CD14-positive monocyte (primary cell): Measurements from ENCODE around the gene MS4A14. TPM values are rescaled to one million over a fixed set of nuclear protein-coding genes. Genes with fewer than 3 reads are reported as not detected.

Source experiments
- DNase-seq, 3 donors: peaks; one replicate each; pipeline ENCODE4 v3.0.0-alpha.2; 2011 to 2022
- H2AFZ ChIP-seq: 2 replicates; pipeline ENCODE4 v1.6.0; 2012; ENCODE audit warnings: mild to moderate bottlenecking, low read depth, low read length, inconsistent platforms; ENCODE audit not compliant: insufficient read depth, poor library complexity, severe bottlenecking
- H3K27ac ChIP-seq, 2 donors: 1 replicate in 1 of 2; 2 replicates in 1 of 2; pipeline ENCODE4 v1.5.1; 2012 to 2013; ENCODE audit warnings: low read length in 2 of 2, control low read depth in 1 of 2, inconsistent platforms in 1 of 2, low read depth in 1 of 2, mild to moderate bottlenecking in 1 of 2
- H3K27me3 ChIP-seq, 2 donors: one replicate each; pipeline versions ENCODE4 v1.6.0 to v1.6.1; 2011 to 2013; ENCODE audit warnings: low read length in 2 of 2; ENCODE audit not compliant: control insufficient read depth in 2 of 2, insufficient read depth in 2 of 2
- H3K36me3 ChIP-seq, 2 donors: replicated peaks in 1 of 2; 1 replicate in 1 of 2; 2 replicates in 1 of 2; pipeline versions ENCODE4 v1.5.1 to v1.6.1; 2012 to 2013; ENCODE audit warnings: low read length in 2 of 2, control low read depth in 1 of 2, inconsistent platforms in 1 of 2, mild to moderate bottlenecking in 1 of 2; ENCODE audit not compliant: insufficient read depth in 2 of 2, control insufficient read depth in 1 of 2
- H3K4me1 ChIP-seq, 2 donors: 1 replicate in 1 of 2; 2 replicates in 1 of 2; pipeline versions ENCODE4 v1.5.1 to v1.6.1; 2012 to 2013; ENCODE audit warnings: low read length in 2 of 2, control low read depth in 1 of 2, inconsistent platforms in 1 of 2, mild to moderate bottlenecking in 1 of 2, moderate library complexity in 1 of 2; ENCODE audit not compliant: insufficient read depth in 2 of 2, control insufficient read depth in 1 of 2
- H3K4me2 ChIP-seq: replicated peaks from 2 replicates; pipeline ENCODE3; 2012; ENCODE audit warnings: low read length, moderate library complexity, mild to moderate bottlenecking; ENCODE audit not compliant: poor library complexity, severe bottlenecking; ENCODE audit errors: extremely low read depth
- H3K4me3 ChIP-seq, 3 experiments: fragments of 200-600 bp in 1 of 3; sonication (generic) in 1 of 3; replicated peaks in 1 of 3; 1 replicate in 2 of 3; 2 replicates in 1 of 3; pipeline ENCODE4 v1.5.1; 2011 to 2013; ENCODE audit warnings: low read length in 3 of 3, mild to moderate bottlenecking in 3 of 3, control low read depth in 2 of 3, low read depth in 2 of 3, inconsistent platforms in 1 of 3, moderate library complexity in 1 of 3
- H3K79me2 ChIP-seq: 2 replicates; pipeline ENCODE4 v1.6.0; 2012; ENCODE audit warnings: mild to moderate bottlenecking, control low read depth, inconsistent platforms, low read length, moderate library complexity; ENCODE audit not compliant: insufficient read depth
- H3K9ac ChIP-seq: 2 replicates; pipeline ENCODE4 v1.6.0; 2017; ENCODE audit warnings: low read length, mild to moderate bottlenecking; ENCODE audit not compliant: insufficient read depth, poor library complexity, severe bottlenecking
- H3K9me3 ChIP-seq, 2 donors: replicated peaks in 1 of 2; 1 replicate in 1 of 2; 2 replicates in 1 of 2; pipeline versions ENCODE4 v1.5.1 to v1.6.1; 2012 to 2013; ENCODE audit warnings: low read length in 2 of 2, control low read depth in 1 of 2; ENCODE audit not compliant: control insufficient read depth in 1 of 2, insufficient read depth in 1 of 2
- H4K20me1 ChIP-seq: 2 replicates; pipeline ENCODE4 v1.6.0; 2012; ENCODE audit warnings: mild to moderate bottlenecking, low read length, control low read depth, moderate library complexity; ENCODE audit not compliant: insufficient read depth
- H3K27ac Mint-ChIP-seq, 7 donors: one replicate each; pipeline ENCODE4 v1.8.0; 2020; ENCODE audit warnings: mild to moderate bottlenecking in 7 of 7, mixed read lengths in 7 of 7, moderate library complexity in 6 of 7, inconsistent platforms in 2 of 7
- H3K27me3 Mint-ChIP-seq, 3 donors: one replicate each; pipeline ENCODE4 v1.8.0; 2021 to 2022; ENCODE audit warnings: low read depth in 3 of 3, mild to moderate bottlenecking in 3 of 3, mixed read lengths in 3 of 3, moderate library complexity in 3 of 3, inconsistent platforms in 1 of 3
- H3K36me3 Mint-ChIP-seq, 2 donors: one replicate each; pipeline ENCODE4 v1.8.0; 2020; ENCODE audit warnings: mixed read lengths in 2 of 2, inconsistent platforms in 1 of 2, mild to moderate bottlenecking in 1 of 2
- H3K4me1 Mint-ChIP-seq: one replicate; pipeline ENCODE4 v1.8.0; 2020; ENCODE audit warnings: mild to moderate bottlenecking, mixed read lengths
- H3K4me3 Mint-ChIP-seq, 2 donors: one replicate each; pipeline ENCODE4 v1.8.0; 2020; ENCODE audit warnings: mild to moderate bottlenecking in 2 of 2, mixed read lengths in 2 of 2, moderate library complexity in 1 of 2
- H3K9me3 Mint-ChIP-seq, 7 donors: one replicate each; pipeline ENCODE4 v1.8.0; 2020 to 2022; ENCODE audit warnings: mixed read lengths in 7 of 7, mild to moderate bottlenecking in 6 of 7, moderate library complexity in 6 of 7, inconsistent platforms in 2 of 7
- WGBS: methylation state at CpG from one replicate; pipeline ENCODE4 v1.1.5; 2013; ENCODE audit warnings: missing lambda C conversion rate; ENCODE audit not compliant: insufficient coverage; 5-methylcytosine and 5-hydroxymethylcytosine counted together
- intact Hi-C, 2 donors: fragments of 100-400 bp; cut with micrococcal nuclease; formaldehyde crosslinking; loops; one replicate each; pipeline versions ENCODE4 v1.15.0 to v1.15.1; 2023
- polyA plus RNA-seq, 3 donors: library from polyadenylated mRNA; depleted of rRNA in 1 of 3; unstranded in 2 of 3; stranded (reverse) in 1 of 3; fragments of 300-500 nt in 2 of 3; fragments of >200 nt in 1 of 3; fragmentation: Illumina TruSeq in 2 of 3; gene quantifications; 1 replicate in 2 of 3; 2 replicates in 1 of 3; pipeline ENCODE4 v1.2.3, GENCODE V29; 2012 to 2021
- TF ChIP-seq, protein P1 (sequence below): fragments of 200-600 bp; IDR thresholded peaks from one replicate; pipeline ENCODE4 v1.8.0; 2022; ENCODE audit warnings: antibody characterized with exemption, mild to moderate bottlenecking

The MS4A14 gene
- polyA plus RNA-seq, 3 donors, result 3.0 to 30.8 (median 7.5) TPM

DNA sequence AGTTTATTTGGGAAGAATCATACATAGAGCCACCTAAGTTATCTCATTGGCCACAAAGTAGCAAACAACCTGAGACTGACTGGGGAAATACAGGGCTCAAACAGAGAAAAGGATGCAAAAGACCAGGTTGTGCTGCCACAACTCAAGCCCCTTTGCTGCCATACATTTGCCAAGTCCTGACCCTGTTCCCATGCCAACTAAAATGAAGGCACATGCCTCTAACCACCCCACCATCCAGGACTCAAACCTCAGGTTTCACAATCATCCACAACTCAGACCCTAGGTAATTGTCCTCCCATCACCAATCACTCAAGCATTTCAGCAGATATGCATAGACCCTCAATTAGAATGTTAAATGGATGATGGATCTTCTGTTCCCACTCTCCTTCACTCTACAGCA, 58.0 kb downstream of the MS4A14 start:
- Histone ChIP-seq H2AFZ (no peak overlapping the region), H3K4me3 (no peak overlapping the region), H4K20me1 (no peaks in the 10 kb centered on the region), H3K4me1 (no peaks in the 10 kb centered on the region), H3K4me2 (no peak overlapping the region), H3K27me3 (no peaks in the 10 kb centered on the region), H3K9me3 (no peaks in the 10 kb centered on the region), H3K79me2 (no peaks in the 10 kb centered on the region), H3K36me3 (no peaks in the 10 kb centered on the region), H3K9ac (no peak overlapping the region), H3K27ac (no peak overlapping the region)
- H3K9me3 Mint-ChIP-seq, result peaks cover 0 to 7% (median 3%) of the 10 kb centered on the region in 7 donors
- no peak overlapping the region for H3K4me3 Mint-ChIP-seq
- no peaks in the 10 kb centered on the region for H3K4me1 Mint-ChIP-seq
- intact Hi-C loops, result no loop called here
- TF ChIP-seq, protein P1, sequence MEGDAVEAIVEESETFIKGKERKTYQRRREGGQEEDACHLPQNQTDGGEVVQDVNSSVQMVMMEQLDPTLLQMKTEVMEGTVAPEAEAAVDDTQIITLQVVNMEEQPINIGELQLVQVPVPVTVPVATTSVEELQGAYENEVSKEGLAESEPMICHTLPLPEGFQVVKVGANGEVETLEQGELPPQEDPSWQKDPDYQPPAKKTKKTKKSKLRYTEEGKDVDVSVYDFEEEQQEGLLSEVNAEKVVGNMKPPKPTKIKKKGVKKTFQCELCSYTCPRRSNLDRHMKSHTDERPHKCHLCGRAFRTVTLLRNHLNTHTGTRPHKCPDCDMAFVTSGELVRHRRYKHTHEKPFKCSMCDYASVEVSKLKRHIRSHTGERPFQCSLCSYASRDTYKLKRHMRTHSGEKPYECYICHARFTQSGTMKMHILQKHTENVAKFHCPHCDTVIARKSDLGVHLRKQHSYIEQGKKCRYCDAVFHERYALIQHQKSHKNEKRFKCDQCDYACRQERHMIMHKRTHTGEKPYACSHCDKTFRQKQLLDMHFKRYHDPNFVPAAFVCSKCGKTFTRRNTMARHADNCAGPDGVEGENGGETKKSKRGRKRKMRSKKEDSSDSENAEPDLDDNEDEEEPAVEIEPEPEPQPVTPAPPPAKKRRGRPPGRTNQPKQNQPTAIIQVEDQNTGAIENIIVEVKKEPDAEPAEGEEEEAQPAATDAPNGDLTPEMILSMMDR, result no peak
- H3K27ac Mint-ChIP-seq, result peak overlapping the region in 2 of 7 donors; percentile 26 to 44
- peaks cover 0 to 2% (median 1%) of the 10 kb centered on the region in 3 donors for H3K27me3 Mint-ChIP-seq
- peaks cover 0 to 1% of the 10 kb centered on the region in 2 donors for H3K36me3 Mint-ChIP-seq
- no peak for DNase-seq

DNA sequence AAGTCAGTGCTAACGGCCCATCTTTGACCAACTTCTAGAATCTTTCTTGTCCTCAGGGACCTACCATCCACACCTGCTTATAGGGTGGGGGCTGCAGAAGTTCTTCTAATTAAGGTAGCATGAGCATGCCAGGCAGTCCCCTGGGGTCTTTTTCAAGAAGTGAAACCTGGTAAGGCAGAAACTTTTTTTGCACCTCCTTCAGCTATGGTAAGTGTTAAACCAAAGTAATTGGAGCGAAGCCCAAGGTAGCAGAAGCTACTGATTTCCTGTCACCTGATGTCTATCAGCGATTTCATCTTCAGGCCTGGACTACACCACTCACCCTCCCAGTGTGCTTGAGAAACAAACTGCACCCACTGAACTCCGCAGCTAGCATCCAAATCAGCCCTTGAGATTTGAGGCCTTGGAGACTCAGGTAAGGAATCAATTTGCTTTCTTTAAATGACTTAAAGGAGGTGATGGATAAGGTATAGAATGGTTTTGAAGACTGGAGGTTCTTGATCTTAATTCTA, 59.3 kb downstream of the MS4A14 start, which contains the start of gene MS4A1:
Gene MS4A1, plus strand, starts transcription at position 317 of the 512 bp plus-strand sequence. CDS start 6,528 bp downstream, outside the sequence.
- H3K9ac ChIP-seq, result no peak within 1 kb of the TSS
- H3K79me2 ChIP-seq, result no peaks in the 10 kb centered on the region
- TF ChIP-seq, protein P1, result no peak
- H3K4me3 ChIP-seq, result no peak within 1 kb of the TSS
- peaks cover 0 to 3% (median 2%) of the 10 kb centered on the region in 3 donors for H3K27me3 Mint-ChIP-seq
- no peak within 1 kb of the TSS for H2AFZ ChIP-seq
- peaks cover 0 to 1% of the 10 kb centered on the region in 2 donors for H3K36me3 Mint-ChIP-seq
- WGBS, result 56% methylated on average over 2 of the region's 4 CpGs
- no peaks in the 10 kb centered on the region for H3K4me1 ChIP-seq
- no peaks in the 10 kb centered on the region for H3K4me1 Mint-ChIP-seq
- H3K27me3 ChIP-seq, result no peaks in the 10 kb centered on the region
- no peaks in the 10 kb centered on the region for H4K20me1 ChIP-seq
- H3K9me3 Mint-ChIP-seq, result peaks cover 0 to 6% (median 3%) of the 10 kb centered on the region in 7 donors
- H3K9me3 ChIP-seq, result no peaks in the 10 kb centered on the region
- H3K4me3 Mint-ChIP-seq, result no peak within 1 kb of the TSS
- no peak within 1 kb of the TSS for H3K27ac ChIP-seq
- DNase-seq, result no peak
- intact Hi-C loops, result no loop called here
- H3K36me3 ChIP-seq, result no peaks in the 10 kb centered on the region
- peak within 1 kb of the TSS in 1 of 7 donors; percentile 15 for H3K27ac Mint-ChIP-seq
- no peak within 1 kb of the TSS for H3K4me2 ChIP-seq
